GM20000 (cell line): ENCODE results near the gene EDN1.

ENCODE experiments used
- DNase-seq: peaks from one replicate; pipeline ENCODE4 v3.0.0; 2012; ENCODE audit warnings: low spot score
- CTCF ChIP-seq: IDR thresholded peaks from 2 replicates; pipeline ENCODE4 v1.5.1; 2012; ENCODE audit warnings: mild to moderate bottlenecking, control low read depth; ENCODE audit errors: extremely low read depth, missing control alignments

The EDN1 gene

GRCh38 chr6:12262236-12263061 lies 27.7 kb upstream of the EDN1 start:
- DNase-seq: no peak
- TF ChIP-seq CTCF: no peak

- no peak for DNase-seq
- TF ChIP-seq CTCF: no peak
These were observed 26.8 kb upstream of the EDN1 start for GRCh38 chr6:12263403-12263802.

- no peak for DNase-seq
- no peak for TF ChIP-seq CTCF
These were observed 25.5 kb upstream of the EDN1 start for GRCh38 chr6:12264671-12265070.

- no peak for DNase-seq
- TF ChIP-seq CTCF: no peak
These were observed 24.9 kb upstream of the EDN1 start for GRCh38 chr6:12265296-12265695.

GRCh38 chr6:12265791-12266190 lies 24.4 kb upstream of the EDN1 start:
- no peak for DNase-seq
- TF ChIP-seq CTCF: no peak

GRCh38 chr6:12266571-12266970 lies 23.6 kb upstream of the EDN1 start:
- no peak for TF ChIP-seq CTCF
- DNase-seq: no peak

GRCh38 chr6:12269110-12269509 lies 21.1 kb upstream of the EDN1 start:
- TF ChIP-seq CTCF: no peak
- no peak for DNase-seq
